Adrenal gland (tissue), 12 donors: ENCODE results near the gene WNT7A. TPM values are rescaled to one million over a fixed set of nuclear protein-coding genes. Genes with fewer than 3 reads are reported as not detected.

Source experiments
- DNase-seq, 7 donors: peaks; one replicate each; pipeline ENCODE4 v3.0.0-alpha.2; 2019 to 2020
- H3K27ac ChIP-seq, 5 donors: fragments of 200-600 bp; sonication (generic) in 4 of 5; 1 replicate in 3 of 5; 2 replicates in 2 of 5; pipeline versions ENCODE4 v1.5.1 to v1.8.0; 2016 to 2020; ENCODE audit warnings: mild to moderate bottlenecking in 1 of 5
- H3K27me3 ChIP-seq: fragments of 200-600 bp; 2 replicates; pipeline ENCODE4 v1.8.0; 2021
- H3K36me3 ChIP-seq, 2 donors: fragments of 200-600 bp; replicated peaks in 1 of 2; 1 replicate in 1 of 2; 2 replicates in 1 of 2; pipeline versions ENCODE4 v1.5.1 to v1.8.0; 2018 to 2022
- H3K4me1 ChIP-seq, 2 donors: fragments of 200-600 bp; replicated peaks in 1 of 2; 1 replicate in 1 of 2; 2 replicates in 1 of 2; pipeline versions ENCODE4 v1.5.1 to v1.8.0; 2018 to 2021
- H3K4me3 ChIP-seq, 4 donors: fragments of 200-600 bp; sonication (generic) in 3 of 4; one replicate each; pipeline ENCODE4 v1.5.1; 2016 to 2018
- H3K9me3 ChIP-seq, 3 donors: fragments of 200-600 bp; sonication (generic) in 1 of 3; replicated peaks in 1 of 3; 1 replicate in 2 of 3; 2 replicates in 1 of 3; pipeline versions ENCODE4 v1.5.1 to v1.8.0; 2016 to 2021
- CTCF ChIP-seq, 6 experiments: fragments of 450-650 bp in 4 of 6; fragments of 200-600 bp in 2 of 6; sonication (generic) in 1 of 6; IDR thresholded peaks; 1 replicate in 5 of 6; 2 replicates in 1 of 6; pipeline versions ENCODE4 v1.5.1 to v1.8.0; 2016 to 2021; ENCODE audit warnings: antibody characterized with exemption in 6 of 6, mild to moderate bottlenecking in 2 of 6, moderate library complexity in 1 of 6
- POLR2A ChIP-seq, 2 donors: fragments of 450-650 bp; IDR thresholded peaks; one replicate each; pipeline ENCODE4 v1.6.1; 2017; ENCODE audit warnings: antibody characterized with exemption in 2 of 2, mild to moderate bottlenecking in 2 of 2, moderate library complexity in 1 of 2
- WGBS, 4 donors: extraction: QIAGEN DNeasy Blood & Tissue Kit in 2 of 4; methylation state at CpG; one replicate each; pipeline versions ENCODE4 v1.1.5 to v1.1.7; 2013 to 2017; 5-methylcytosine and 5-hydroxymethylcytosine counted together
- intact Hi-C, 2 donors: fragments of 100-400 bp; cut with DNase I; formaldehyde crosslinking; loops; one replicate each; pipeline versions ENCODE4 v1.14.1 to v1.15.0; 2022 to 2023
- polyA plus RNA-seq, 3 donors: library from polyadenylated mRNA; stranded (reverse); fragments of 200-250 nt in 2 of 3; fragments of 350-450 nt in 1 of 3; fragmentation: Illumina TruSeq in 1 of 3; extraction: RNeasy Lipid Tissue Mini Kit (QIAGEN cat#74804) in 1 of 3; gene quantifications; one replicate each; pipeline ENCODE4 v1.2.3, GENCODE V29; 2013 to 2014
- total RNA-seq, 9 donors: library from RNA; depleted of rRNA in 4 of 9; stranded (reverse); fragments of >200 nt in 4 of 9; fragments of 120-200 nt in 1 of 9; fragmentation: NEBNext Ultra II Directional in 1 of 9; extraction: Animal tissue kit (Norgen Biotek cat#: 25700) in 1 of 9; gene quantifications; one replicate each; pipeline versions ENCODE4 v1.1.0 to v1.2.4, GENCODE V29; 2013 to 2023
- donor health status: healthy with polysubstance abuse.
- donor health status: Bipolar disorder and iron deficiency.
- donor health status: DM: yes; HTN: yes; CAD: no.
- donor health status: DM: no; HTN: no; CAD: no.
- donor health status: DM: no; HTN: no; CAD: no.
- donor health status: DM: yes; HTN: yes; CAD: no.

Gene WNT7A
- total and polyA plus RNA-seq, 12 donors, result under 0.01 TPM; not detected in 11

- TF ChIP-seq POLR2A (IDR thresholded peaks at IDR 0.05) (no peak), CTCF (IDR thresholded peaks at IDR 0.05) (no peak)
- Histone ChIP-seq H3K27ac (no peak overlapping the region), H3K4me1 (no peaks in the 10 kb centered on the region), H3K9me3 (no peaks in the 10 kb centered on the region), H3K27me3 (no peaks in the 10 kb centered on the region), H3K4me3 (no peak overlapping the region), H3K36me3 (no peaks in the 10 kb centered on the region)
- no peak for DNase-seq
- intact Hi-C loops, result no loop called here
- 59 to 77% (median 68%) methylated on average over 8 to 21 of the region's 21 CpGs for WGBS, 4 donors
These were observed 29.5 kb downstream of the WNT7A start for GRCh38 chr3:13850161-13850945.

GRCh38 chr3:13849018-13849417 is 30.9 kb downstream of the WNT7A start:
- TF ChIP-seq CTCF (IDR thresholded peaks at IDR 0.05) (no peak), POLR2A (IDR thresholded peaks at IDR 0.05) (no peak)
- Histone ChIP-seq H3K36me3 (no peaks in the 10 kb centered on the region), H3K27ac (no peak overlapping the region), H3K9me3 (no peaks in the 10 kb centered on the region), H3K4me1 (no peaks in the 10 kb centered on the region), H3K27me3 (peaks cover 4% of the 10 kb centered on the region), H3K4me3 (no peak overlapping the region)
- intact Hi-C loops, result no loop called here
- WGBS, 4 donors, result 69 to 84% (median 79%) methylated on average over 5 of the region's 5 CpGs
- DNase-seq, result no peak

GRCh38 chr3:13846716-13847570 is 32.9 kb downstream of the WNT7A start:
- Histone ChIP-seq H3K27ac (no peak overlapping the region), H3K4me3 (no peak overlapping the region), H3K27me3 (peaks cover 4% of the 10 kb centered on the region), H3K36me3 (no peaks in the 10 kb centered on the region), H3K9me3 (no peaks in the 10 kb centered on the region), H3K4me1 (no peaks in the 10 kb centered on the region)
- TF ChIP-seq POLR2A (IDR thresholded peaks at IDR 0.05) (no peak), CTCF (IDR thresholded peaks at IDR 0.05) (no peak)
- intact Hi-C loops, result no loop called here
- WGBS, 4 donors, result 61 to 70% (median 66%) methylated on average over 10 to 16 of the region's 16 CpGs
- peak in 1 of 7 donors; percentile 7 for DNase-seq

- Histone ChIP-seq H3K4me3 (no peak overlapping the region), H3K9me3 (no peaks in the 10 kb centered on the region), H3K4me1 (no peaks in the 10 kb centered on the region), H3K27ac (no peak overlapping the region), H3K27me3 (peaks cover 4% of the 10 kb centered on the region), H3K36me3 (no peaks in the 10 kb centered on the region)
- TF ChIP-seq CTCF (IDR thresholded peaks at IDR 0.05), result no peak
- no peak for TF ChIP-seq POLR2A (IDR thresholded peaks at IDR 0.05)
- DNase-seq, result no peak
- WGBS, 4 donors, result 61 to 90% (median 72%) methylated on average over 2 of the region's 2 CpGs
- intact Hi-C loops, result no loop called here
These were observed 33.6 kb downstream of the WNT7A start for GRCh38 chr3:13846238-13846637.
